ENCODE results near the gene GPC6. TPM values are rescaled to one million over a fixed set of nuclear protein-coding genes. Genes with fewer than 3 reads are reported as not detected.

GPC6 gene
- total and polyA plus RNA-seq, 2 donors (not counting 3 experiments of a cell fraction or from before 2014, with no cell fraction given) = 0.01 TPM; not detected in 1

DNA sequence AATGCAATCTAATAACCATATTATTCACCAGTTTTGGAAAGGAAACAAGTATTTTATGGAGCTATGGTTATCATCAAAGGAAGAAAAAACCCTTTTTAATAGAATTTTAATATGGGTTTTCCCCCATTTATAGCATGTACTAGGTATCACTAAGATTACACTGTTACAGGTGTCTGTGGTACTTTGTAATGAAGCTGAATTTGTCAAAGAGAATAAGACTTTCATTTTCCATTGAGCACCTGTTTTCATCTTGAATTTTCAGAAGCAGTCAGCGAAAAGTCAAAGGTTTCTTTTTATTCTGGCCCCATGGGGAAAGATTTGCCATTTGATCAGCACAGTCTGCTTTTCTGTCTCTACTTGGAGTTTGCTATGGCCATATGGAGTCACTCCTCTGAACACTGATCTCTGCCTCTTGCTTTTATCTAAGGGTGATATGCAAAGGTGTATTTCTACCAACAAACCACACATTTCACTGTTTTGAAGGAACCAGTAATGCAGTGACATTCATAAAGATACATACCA lies 662.9 kb downstream of the GPC6 start:
- Histone ChIP-seq H3K9ac (replicated peaks; ENCODE audit: extremely low read depth, insufficient read depth, low read length) (no peak overlapping the region), H2AFZ (ENCODE audit: low read depth, low read length) (no peak overlapping the region), H4K20me1 (replicated peaks; ENCODE audit: control insufficient read depth, extremely low read depth, insufficient read depth, low read length) (no peaks in the 10 kb centered on the region), H3K27me3 (ENCODE audit: control insufficient read depth in 2 of 2, insufficient read depth in 2 of 2, low read length in 2 of 2) (no peaks in the 10 kb centered on the region), H3K36me3 (ENCODE audit: control insufficient read depth in 2 of 2, extremely low read depth in 1 of 2, insufficient read depth in 2 of 2, low read length in 2 of 2) (no peaks in the 10 kb centered on the region), H3K9me1 (replicated peaks; ENCODE audit: control insufficient read depth, extremely low read depth, insufficient read depth, low read length) (no peaks in the 10 kb centered on the region), H3K79me2 (ENCODE audit: control insufficient read depth, insufficient read depth, low read length) (no peaks in the 10 kb centered on the region), H3K4me3 (replicated peaks in 1 of 3; ENCODE audit: insufficient read depth in 1 of 3, low read depth in 1 of 3, low read length in 3 of 3) (no peak overlapping the region), H3K27ac (ENCODE audit: insufficient read depth, low read depth, low read length) (no peak overlapping the region), H3K9me3 (replicated peaks; ENCODE audit: control insufficient read depth, insufficient read depth, low read length) (no peaks in the 10 kb centered on the region), H3K4me1 (ENCODE audit: control insufficient read depth, extremely low read depth, insufficient read depth, low read length) (no peaks in the 10 kb centered on the region), H3K4me2 (ENCODE audit: insufficient read depth, low read length) (no peak overlapping the region)
- CTCF ChIA-PET = no interaction called here
- dilution Hi-C loops (cut with MboI; ENCODE audit: extremely low pct_ligation_motif_present, low sequenced_read_pairs) (no loop called here), intact Hi-C loops (cut with micrococcal nuclease) (no loop called here)
- TF ChIP-seq, protein P1, sequence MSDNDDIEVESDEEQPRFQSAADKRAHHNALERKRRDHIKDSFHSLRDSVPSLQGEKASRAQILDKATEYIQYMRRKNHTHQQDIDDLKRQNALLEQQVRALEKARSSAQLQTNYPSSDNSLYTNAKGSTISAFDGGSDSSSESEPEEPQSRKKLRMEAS (IDR thresholded peaks at IDR 0.05; ENCODE audit: insufficient read depth, insufficient read length) = no peak
- TF ChIP-seq MYC (IDR thresholded peaks at IDR 0.05; ENCODE audit: low read depth, low read length) (no peak), FOS (IDR thresholded peaks at IDR 0.05; ENCODE audit: borderline replicate concordance, insufficient read depth, low read length) (no peak), EZH2 (IDR thresholded peaks at IDR 0.05; ENCODE audit: borderline replicate concordance, low read depth, low read length, severe bottlenecking) (no peak), GATA2 (IDR thresholded peaks at IDR 0.05; ENCODE audit: insufficient read depth, insufficient read length, low read depth, low read length) (no peak), JUN (IDR thresholded peaks at IDR 0.05; ENCODE audit: borderline replicate concordance, insufficient read depth, insufficient read length, low read depth) (no peak)
- POLR2A ChIA-PET = no interaction called here
- no TSS peak for BruUV-seq (replicated peaks)
- no peak for DNase-seq (ENCODE audit: low read depth, low spot score)
- no peak for FAIRE-seq

- FAIRE-seq (no peak), DNase-seq (ENCODE audit: low read depth, low spot score) (no peak)
- H4K20me1 ChIP-seq (replicated peaks; ENCODE audit: control insufficient read depth, extremely low read depth, insufficient read depth, low read length) = no peaks in the 10 kb centered on the region
- H3K36me3 ChIP-seq (ENCODE audit: control insufficient read depth in 2 of 2, extremely low read depth in 1 of 2, insufficient read depth in 2 of 2, low read length in 2 of 2) = no peaks in the 10 kb centered on the region
- TF ChIP-seq, protein P1 (IDR thresholded peaks at IDR 0.05; ENCODE audit: insufficient read depth, insufficient read length) = no peak
- TF ChIP-seq EZH2 (IDR thresholded peaks at IDR 0.05; ENCODE audit: borderline replicate concordance, low read depth, low read length, severe bottlenecking) (no peak), JUN (IDR thresholded peaks at IDR 0.05; ENCODE audit: borderline replicate concordance, insufficient read depth, insufficient read length, low read depth) (no peak), POLR2AphosphoS5 (IDR thresholded peaks at IDR 0.05; ENCODE audit: insufficient read depth, low read depth, low read length) (no peak), POLR2A (IDR thresholded peaks at IDR 0.05; ENCODE audit: low read depth, low read length) (no peak), GATA2 (IDR thresholded peaks at IDR 0.05; ENCODE audit: insufficient read depth, insufficient read length, low read depth, low read length) (no peak)
- TF ChIP-seq, protein P2, sequence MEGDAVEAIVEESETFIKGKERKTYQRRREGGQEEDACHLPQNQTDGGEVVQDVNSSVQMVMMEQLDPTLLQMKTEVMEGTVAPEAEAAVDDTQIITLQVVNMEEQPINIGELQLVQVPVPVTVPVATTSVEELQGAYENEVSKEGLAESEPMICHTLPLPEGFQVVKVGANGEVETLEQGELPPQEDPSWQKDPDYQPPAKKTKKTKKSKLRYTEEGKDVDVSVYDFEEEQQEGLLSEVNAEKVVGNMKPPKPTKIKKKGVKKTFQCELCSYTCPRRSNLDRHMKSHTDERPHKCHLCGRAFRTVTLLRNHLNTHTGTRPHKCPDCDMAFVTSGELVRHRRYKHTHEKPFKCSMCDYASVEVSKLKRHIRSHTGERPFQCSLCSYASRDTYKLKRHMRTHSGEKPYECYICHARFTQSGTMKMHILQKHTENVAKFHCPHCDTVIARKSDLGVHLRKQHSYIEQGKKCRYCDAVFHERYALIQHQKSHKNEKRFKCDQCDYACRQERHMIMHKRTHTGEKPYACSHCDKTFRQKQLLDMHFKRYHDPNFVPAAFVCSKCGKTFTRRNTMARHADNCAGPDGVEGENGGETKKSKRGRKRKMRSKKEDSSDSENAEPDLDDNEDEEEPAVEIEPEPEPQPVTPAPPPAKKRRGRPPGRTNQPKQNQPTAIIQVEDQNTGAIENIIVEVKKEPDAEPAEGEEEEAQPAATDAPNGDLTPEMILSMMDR (IDR thresholded peaks at IDR 0.05; ENCODE audit: extremely low read depth in 1 of 2, insufficient read depth in 1 of 2, low read depth in 1 of 2, low read length in 2 of 2) = no peak
- ChIA-PET CTCF (no interaction called here), POLR2A (no interaction called here)
- H3K4me3 ChIP-seq (replicated peaks in 1 of 3; ENCODE audit: insufficient read depth in 1 of 3, low read depth in 1 of 3, low read length in 3 of 3) = no peak overlapping the region
- no peaks in the 10 kb centered on the region for H3K9me1 ChIP-seq (replicated peaks; ENCODE audit: control insufficient read depth, extremely low read depth, insufficient read depth, low read length)
- peaks cover 3% of the 10 kb centered on the region for H3K9me3 ChIP-seq (replicated peaks; ENCODE audit: control insufficient read depth, insufficient read depth, low read length)
- intact Hi-C loops (cut with micrococcal nuclease) (no loop called here), dilution Hi-C loops (cut with MboI; ENCODE audit: extremely low pct_ligation_motif_present, low sequenced_read_pairs) (no loop called here)
- BruUV-seq (replicated peaks) = no TSS peak
- no peak overlapping the region for H2AFZ ChIP-seq (ENCODE audit: low read depth, low read length)
- H3K27me3 ChIP-seq (ENCODE audit: control insufficient read depth in 2 of 2, insufficient read depth in 2 of 2, low read length in 2 of 2) = no peaks in the 10 kb centered on the region
- no peak overlapping the region for H3K27ac ChIP-seq (ENCODE audit: insufficient read depth, low read depth, low read length)
- H3K79me2 ChIP-seq (ENCODE audit: control insufficient read depth, insufficient read depth, low read length) = no peaks in the 10 kb centered on the region
- H3K4me1 ChIP-seq (ENCODE audit: control insufficient read depth, extremely low read depth, insufficient read depth, low read length) = no peaks in the 10 kb centered on the region
- H3K9ac ChIP-seq (replicated peaks; ENCODE audit: extremely low read depth, insufficient read depth, low read length) = no peak overlapping the region
- H3K4me2 ChIP-seq (ENCODE audit: insufficient read depth, low read length) = no peak overlapping the region
These were observed 673.4 kb downstream of the GPC6 start for GRCh38 chr13:93899981-93900380.

All from endothelial cell of umbilical vein (primary cell).